Mesenteric fat pad (tissue), 1 donor: ENCODE measurements around the gene SEMA3G. TPM values are rescaled to one million over a fixed set of nuclear protein-coding genes. Genes with fewer than 3 reads are reported as not detected.

Experiments
- DNase-seq: peaks from one replicate; pipeline ENCODE4 v3.0.0-alpha.2; 2020; ENCODE audit warnings: low spot score
- total RNA-seq: library from RNA; stranded (reverse); fragmentation: NEBNext Ultra II Directional; extraction: Animal tissue kit (Norgen Biotek cat#: 25700); gene quantifications from one replicate; pipeline ENCODE4 v1.2.1, GENCODE V29; 2021
- donor health status: DM: yes; HTN: yes; CAD: no.

The SEMA3G gene
- total RNA-seq, 1 donor from 2014 or later = 144 TPM

GRCh38 chr3:52479877-52480575 lies 35.1 kb upstream of the SEMA3G start:
- no peak for DNase-seq

GRCh38 chr3:52479037-52479876 lies 34.4 kb upstream of the SEMA3G start:
- DNase-seq = no peak

GRCh38 chr3:52477796-52478095 lies 32.8 kb upstream of the SEMA3G start:
- no peak for DNase-seq

- no peak for DNase-seq
These were observed 32.3 kb upstream of the SEMA3G start for GRCh38 chr3:52477076-52477795.

GRCh38 chr3:52473026-52473425 lies 28.1 kb upstream of the SEMA3G start:
- no peak for DNase-seq

- no peak for DNase-seq
These were observed 27.5 kb upstream of the SEMA3G start for GRCh38 chr3:52472239-52473000.

GRCh38 chr3:52471371-52472238 lies 26.7 kb upstream of the SEMA3G start:
- DNase-seq = no peak

- DNase-seq = no peak
These were observed 26.0 kb upstream of the SEMA3G start for GRCh38 chr3:52470920-52471319.

- no peak for DNase-seq
These were observed 24.1 kb upstream of the SEMA3G start for GRCh38 chr3:52469001-52469400.

- DNase-seq = no peak
These were observed 23.4 kb upstream of the SEMA3G start for GRCh38 chr3:52468336-52468735.

GRCh38 chr3:52463416-52463815 lies 18.5 kb upstream of the SEMA3G start:
- no peak for DNase-seq

GRCh38 chr3:52461874-52462273 lies 17.0 kb upstream of the SEMA3G start:
- DNase-seq = no peak

GRCh38 chr3:52458770-52459545 lies 14.1 kb upstream of the SEMA3G start:
- no peak for DNase-seq

- DNase-seq = no peak
These were observed 13.3 kb upstream of the SEMA3G start for GRCh38 chr3:52458031-52458760.

- no peak for DNase-seq
These were observed 11.9 kb upstream of the SEMA3G start for GRCh38 chr3:52456800-52457183.

- DNase-seq = no peak
These were observed 11.4 kb upstream of the SEMA3G start for GRCh38 chr3:52456169-52456799.

GRCh38 chr3:52455283-52456168 lies 10.6 kb upstream of the SEMA3G start, which contains the start of gene NISCH:
Gene NISCH (plus strand): TSS chr3:52455604. CDS start chr3:52455642, 38 bp downstream.
- DNase-seq = peak; percentile 96
